K562 (cell line): ENCODE measurements around the gene PPP3CA. TPM values are rescaled to one million over a fixed set of nuclear protein-coding genes. Genes with fewer than 3 reads are reported as not detected.

Experiments used
- ATAC-seq: fragments of 200-7000 bp; cut with Tn5 transposase; 3 replicates; pipeline ENCODE4 v1.9.1; 2020; ENCODE audit warnings: moderate library complexity
- BruUV-seq: library from RNA; stranded (reverse); fragments of 400-500 nt; replicated peaks from 2 replicates; lab custom pipeline; 2021; lab: Mats Ljungman, UMichigan
- CTCF ChIA-PET: fragments of 300-600 bp; formaldehyde crosslinking; extraction: SDS; loops from one replicate; lab custom pipeline; 2021; ENCODE audit warnings: low intra/inter-chr PET ratio; lab: Yijun Ruan, JAX
- POLR2A ChIA-PET: fragments of 300-600, 350-650 bp; sonication (Branson Sonifier 250); formaldehyde crosslinking; extraction: SDS; loops from one replicate; lab custom pipeline; 2021; ENCODE audit warnings: antibody characterized with exemption, inconsistent platforms; lab: Yijun Ruan, JAX
- DNase-seq, 4 experiments: peaks; one replicate each; pipeline versions ENCODE4 v3.0.0 to v3.0.0-alpha.2; 2011 to 2018; ENCODE audit warnings: low spot score in 3 of 4, mixed read lengths in 3 of 4; ENCODE audit errors: extremely low read depth in 1 of 4
- FAIRE-seq: peaks from 2 replicates; lab custom pipeline; 2011; peaks lifted over from hg19 to GRCh38; lab: Jason Lieb, UNC
- H2AFZ ChIP-seq: 2 replicates; pipeline ENCODE4 v1.6.0; 2011; ENCODE audit warnings: low read depth, low read length, control low read depth, inconsistent platforms
- H3K27ac ChIP-seq: fragments of 200-600 bp; 3 replicates; pipeline ENCODE4 v1.8.0; 2011; ENCODE audit warnings: low read depth, mild to moderate bottlenecking, control low read depth, inconsistent platforms, low read length, moderate library complexity, mixed read lengths; ENCODE audit errors: extremely low read depth
- H3K27me3 ChIP-seq, 2 experiments: fragments of 300-600 bp in 1 of 2; 2 replicates in 1 of 2; 3 replicates in 1 of 2; pipeline versions ENCODE4 v1.6.0 to v1.8.0; 2011; ENCODE audit warnings: inconsistent platforms in 2 of 2, low read length in 2 of 2, mild to moderate bottlenecking in 1 of 2, mixed read lengths in 1 of 2, moderate library complexity in 1 of 2; ENCODE audit not compliant: control insufficient read depth in 2 of 2, insufficient read depth in 2 of 2
- H3K36me3 ChIP-seq: fragments of 300-600 bp; 3 replicates; pipeline ENCODE4 v1.8.0; 2011; ENCODE audit warnings: mild to moderate bottlenecking, low read length, inconsistent platforms; ENCODE audit not compliant: control insufficient read depth, insufficient read depth
- H3K4me1 ChIP-seq, 2 experiments: fragments of 200-600 bp in 1 of 2; replicated peaks in 1 of 2; 2 replicates in 1 of 2; 3 replicates in 1 of 2; pipeline versions ENCODE4 v1.5.1 to v1.8.0; 2011; ENCODE audit warnings: inconsistent platforms in 2 of 2, low read length in 2 of 2, mild to moderate bottlenecking in 1 of 2, mixed read lengths in 1 of 2, moderate library complexity in 1 of 2; ENCODE audit not compliant: control insufficient read depth in 2 of 2, insufficient read depth in 2 of 2
- H3K4me2 ChIP-seq: 2 replicates; pipeline ENCODE4 v1.6.1; 2011; ENCODE audit warnings: low read length, control low read depth, inconsistent platforms, mixed read lengths; ENCODE audit not compliant: insufficient read depth
- H3K4me3 ChIP-seq: fragments of 200-600 bp; sonication (generic), shearing (Covaris generic); 2 replicates; pipeline ENCODE4 v1.5.1; 2016; ENCODE audit warnings: control low read depth, inconsistent platforms
- H3K79me2 ChIP-seq: fragments of 200-600 bp; 3 replicates; pipeline ENCODE4 v1.8.0; 2011; ENCODE audit warnings: low read length, inconsistent platforms; ENCODE audit not compliant: control insufficient read depth, insufficient read depth
- H3K9ac ChIP-seq, 2 experiments: 2 replicates each; pipeline versions ENCODE4 v1.6.0 to v1.6.1; 2011; ENCODE audit warnings: low read depth in 2 of 2, low read length in 2 of 2, control low read depth in 1 of 2, inconsistent platforms in 1 of 2, mild to moderate bottlenecking in 1 of 2, mixed read lengths in 1 of 2; ENCODE audit not compliant: insufficient read depth in 1 of 2
- H3K9me1 ChIP-seq: one replicate; pipeline ENCODE4 v1.6.0; 2011; ENCODE audit warnings: inconsistent platforms, mild to moderate bottlenecking, low read length, moderate library complexity; ENCODE audit not compliant: control insufficient read depth, insufficient read depth
- H3K9me3 ChIP-seq: replicated peaks from 2 replicates; pipeline ENCODE4 v1.5.1; 2011; ENCODE audit warnings: low read depth, low read length, inconsistent platforms; ENCODE audit not compliant: control insufficient read depth, insufficient read depth
- H4K20me1 ChIP-seq: replicated peaks from 2 replicates; pipeline ENCODE4 v1.6.1; 2011; ENCODE audit warnings: low read length, inconsistent platforms, mixed read lengths; ENCODE audit not compliant: control insufficient read depth, insufficient read depth
- E4F1 ChIP-seq: fragments of 250-450 bp; sonication (Bioruptor Pico); IDR thresholded peaks from 2 replicates; pipeline ENCODE4 v1.5.0; 2021; ENCODE audit warnings: mild to moderate bottlenecking, borderline replicate concordance
- ERF ChIP-seq: fragments of 450-650 bp; formaldehyde crosslinking; IDR thresholded peaks from 2 replicates; pipeline ENCODE4 v1.4.0; 2020; ENCODE audit warnings: mild to moderate bottlenecking, mixed read lengths
- FOSL1 ChIP-seq: fragments of 200-800 bp; sonication (Bioruptor generic); conservative IDR thresholded peaks from 2 replicates; pipeline ENCODE4 v1.6.1; 2016; ENCODE audit warnings: missing genetic modification characterization, missing compliant biosample characterization
- GABPB2 ChIP-seq: fragments of 250-450 bp; sonication (Bioruptor Pico); conservative IDR thresholded peaks from 2 replicates; pipeline ENCODE4 v1.5.1; 2021; ENCODE audit warnings: mild to moderate bottlenecking
- ILF3 ChIP-seq: fragments of 450-650 bp; IDR thresholded peaks from 2 replicates; pipeline ENCODE4 v1.6.1; 2018; ENCODE audit warnings: antibody characterized with exemption, mild to moderate bottlenecking, moderate library complexity, borderline replicate concordance
- MTA2 ChIP-seq: fragments of 450-650 bp; IDR thresholded peaks from 2 replicates; pipeline ENCODE4 v1.6.1; 2016; ENCODE audit warnings: low read depth
- MXI1 ChIP-seq: IDR thresholded peaks from 2 replicates; pipeline ENCODE4 v1.6.1; 2011; ENCODE audit warnings: low read depth, mild to moderate bottlenecking, improper control_type of control experiment, low read length
- NKRF ChIP-seq: fragments of 450-650 bp; IDR thresholded peaks from 2 replicates; pipeline ENCODE4 v1.6.1; 2016; ENCODE audit warnings: borderline replicate concordance
- ZNF175 ChIP-seq: fragments of 200-800 bp; sonication (Bioruptor generic); IDR thresholded peaks from 2 replicates; pipeline ENCODE4 v1.6.1; 2016; ENCODE audit warnings: low read depth, mild to moderate bottlenecking, missing genetic modification characterization, missing compliant biosample characterization
- ZNF766 ChIP-seq: fragments of 200-800 bp; sonication (Bioruptor generic); conservative IDR thresholded peaks from 2 replicates; pipeline ENCODE4 v1.6.1; 2016; ENCODE audit warnings: missing genetic modification characterization, missing compliant biosample characterization
- WGBS: fragments of 100-300 bp; shearing (Covaris generic); methylation state at CpG from one replicate; pipeline ENCODE4 v1.1.6; 2016; ENCODE audit warnings: low coverage, mixed read lengths; ENCODE audit not compliant: insufficient coverage; ENCODE audit errors: missing lambda C conversion rate; 5-methylcytosine and 5-hydroxymethylcytosine counted together
- in situ Hi-C: fragments of 300-500 bp; cut with MboI; formaldehyde crosslinking; loops from 4 replicates; pipeline ENCODE4 v1.15.0; 2018; ENCODE audit warnings: inconsistent platforms, mixed read lengths
- intact Hi-C: fragments of 100-400 bp; cut with micrococcal nuclease; formaldehyde crosslinking; loops from 2 replicates; pipeline ENCODE4 v1.14.2; 2022
- polyA plus RNA-seq, 8 experiments: library from polyadenylated mRNA; depleted of rRNA in 4 of 8; stranded (reverse) in 5 of 8; unstranded in 3 of 8; fragments of >200 nt; fragmentation: Nextera tagmentation in 2 of 8; fragmentation: Illumina TruSeq in 1 of 8; extraction: Ambion mirVana in 2 of 8; extraction: Trizol in 1 of 8; gene quantifications; 2 replicates each; pipeline versions ENCODE4 v1.2.1 to v1.2.3, GENCODE V29; 2011 to 2014; ENCODE audit warnings: inconsistent platforms in 1 of 8, missing spikeins in 1 of 8
- total RNA-seq, 7 experiments: library from RNA; depleted of rRNA in 6 of 7; stranded (reverse); fragments of >200 nt in 6 of 7; fragmentation: Illumina TruSeq in 2 of 7; extraction: Trizol in 2 of 7; gene quantifications; 2 replicates each; pipeline versions ENCODE4 v1.2.1 to v1.2.3, GENCODE V29; 2011 to 2021; ENCODE audit warnings: low replicate concordance in 1 of 7
- TF ChIP-seq, protein P1 (sequence below): IDR thresholded peaks from 2 replicates; pipeline ENCODE4 v1.6.1; 2011; ENCODE audit not compliant: insufficient read length; ENCODE audit errors: extremely low read depth

PPP3CA gene
- total and polyA plus RNA-seq, 9 of the 15 experiments (the other 6 are each of a cell fraction or from before 2014, with no cell fraction given), result 0.94 to 3.2 (median 1.6) TPM

GRCh38 chr4:101292901-101293300, 54.4 kb downstream of the PPP3CA start:
- H3K4me3 ChIP-seq, result no peak overlapping the region
- DNase-seq, result no peak
- CTCF ChIA-PET, result no interaction called here
- H3K4me1 ChIP-seq, result no peaks in the 10 kb centered on the region
- H3K27me3 ChIP-seq, result no peaks in the 10 kb centered on the region
- ATAC-seq, result no peak
- H2AFZ ChIP-seq, result no peak overlapping the region
- 0% methylated on average over 2 of the region's 2 CpGs for WGBS
- H3K9ac ChIP-seq, result no peak overlapping the region
- FAIRE-seq, result no peak
- H3K9me3 ChIP-seq, result no peaks in the 10 kb centered on the region
- in situ Hi-C loops, result no loop called here
- no peak overlapping the region for H3K27ac ChIP-seq
- intact Hi-C loops, result no loop called here
- H3K9me1 ChIP-seq, result no peaks in the 10 kb centered on the region
- H3K4me2 ChIP-seq, result no peak overlapping the region
- BruUV-seq, result no TSS peak
- H3K79me2 ChIP-seq, result no peaks in the 10 kb centered on the region
- no peaks in the 10 kb centered on the region for H3K36me3 ChIP-seq
- POLR2A ChIA-PET, result no interaction called here
- TF ChIP-seq NKRF (no peak), ILF3 (no peak), E4F1 (CRISPR knock-in tag) (no peak), ERF (CRISPR knock-in tag) (no peak), ZNF175 (CRISPR knock-in tag) (no peak), MTA2 (no peak), FOSL1 (no peak), MXI1 (no peak), GABPB2 (CRISPR knock-in tag) (no peak), ZNF766 (CRISPR knock-in tag) (no peak)
- TF ChIP-seq, protein P1, sequence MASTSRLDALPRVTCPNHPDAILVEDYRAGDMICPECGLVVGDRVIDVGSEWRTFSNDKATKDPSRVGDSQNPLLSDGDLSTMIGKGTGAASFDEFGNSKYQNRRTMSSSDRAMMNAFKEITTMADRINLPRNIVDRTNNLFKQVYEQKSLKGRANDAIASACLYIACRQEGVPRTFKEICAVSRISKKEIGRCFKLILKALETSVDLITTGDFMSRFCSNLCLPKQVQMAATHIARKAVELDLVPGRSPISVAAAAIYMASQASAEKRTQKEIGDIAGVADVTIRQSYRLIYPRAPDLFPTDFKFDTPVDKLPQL, result no peak
- TF ChIP-seq, all 486 proteins: peak for 0
- H4K20me1 ChIP-seq, result no peaks in the 10 kb centered on the region
